ENCODE results near the gene NUBP1.

NUBP1 gene

DNA sequence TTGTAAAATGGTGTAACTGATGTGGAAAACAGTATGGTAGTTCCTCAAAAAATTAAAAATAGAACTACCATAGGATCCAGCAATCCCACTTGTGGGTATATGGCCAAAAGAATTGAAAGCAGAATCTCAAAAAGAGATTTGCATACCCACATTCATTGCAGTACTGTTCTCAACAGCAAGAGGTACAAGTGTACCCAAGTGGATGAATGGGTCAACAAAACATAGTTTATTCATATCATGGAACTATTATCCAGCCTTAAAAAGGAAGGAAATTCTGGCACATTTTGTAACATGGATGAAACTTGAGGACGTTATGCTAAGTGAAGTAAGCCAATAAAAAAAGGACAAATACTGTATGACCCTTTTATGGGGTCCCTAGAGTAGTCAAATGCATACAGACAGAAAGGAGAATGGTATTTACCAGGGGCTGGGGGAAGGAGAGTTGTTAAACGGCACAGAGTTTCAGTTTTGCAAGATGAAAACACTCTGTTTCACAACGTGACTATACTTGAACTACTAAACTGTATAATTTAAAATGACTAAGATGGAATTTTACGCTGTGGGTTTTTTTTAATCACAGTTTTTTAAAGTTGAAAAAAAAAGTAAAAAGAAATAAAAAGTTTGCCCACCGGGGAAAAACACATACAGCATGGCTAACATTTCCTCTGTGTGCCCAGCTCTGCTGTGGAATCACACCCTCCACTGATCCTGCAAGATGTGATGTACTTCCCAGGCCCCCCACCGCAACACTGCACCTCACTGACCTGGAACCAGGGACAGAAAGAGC is 68.9 kb downstream of the NUBP1 start:
- TF ChIP-seq GATA3 (IDR thresholded peaks at IDR 0.05; ENCODE audit: low read depth, low read length): no peak
- no peak for TF ChIP-seq GATA2 (IDR thresholded peaks at IDR 0.05; ENCODE audit: low read depth, low read length)

DNA sequence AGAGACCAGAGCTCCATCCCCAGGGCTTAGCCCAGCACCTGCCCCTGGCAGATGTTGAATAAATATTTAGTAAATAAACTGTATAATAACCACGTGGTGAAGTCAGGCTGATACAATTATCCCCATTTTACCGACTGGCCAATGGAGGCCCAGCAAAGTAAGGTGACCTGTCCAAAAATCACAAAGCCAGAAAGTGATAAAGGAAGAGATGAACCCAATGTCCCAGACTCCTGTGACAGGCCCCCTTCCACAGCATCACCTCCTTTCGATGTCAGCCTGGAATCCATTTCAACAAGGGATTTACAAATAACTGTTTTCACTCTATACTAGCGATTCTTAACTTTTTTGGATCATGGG is 69.4 kb downstream of the NUBP1 start:
- TF ChIP-seq GATA3 (IDR thresholded peaks at IDR 0.05; ENCODE audit: low read depth, low read length): no peak
- TF ChIP-seq GATA2 (IDR thresholded peaks at IDR 0.05; ENCODE audit: low read depth, low read length): no peak

DNA sequence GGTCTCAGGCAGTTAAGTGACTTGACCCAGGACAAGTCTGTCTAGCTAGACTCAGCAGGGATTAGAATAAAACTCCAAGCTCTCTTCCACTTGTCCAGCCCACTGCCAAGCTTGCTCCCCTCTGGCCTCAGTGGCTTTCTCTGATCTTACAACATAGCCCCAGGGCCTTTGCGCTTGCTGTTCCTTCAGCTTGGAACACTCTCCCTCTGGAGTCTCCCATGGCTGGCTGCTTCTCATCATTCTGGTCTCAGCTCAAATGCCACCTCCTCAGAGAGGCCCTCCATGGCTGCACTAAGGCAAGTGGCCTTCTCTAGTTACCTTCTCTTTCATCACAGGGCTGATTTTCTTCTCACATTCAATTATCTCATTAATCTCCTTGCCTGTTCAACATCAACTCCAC is 73.9 kb downstream of the NUBP1 start:
- no peak for TF ChIP-seq GATA2 (IDR thresholded peaks at IDR 0.05; ENCODE audit: low read depth, low read length)
- TF ChIP-seq GATA3 (IDR thresholded peaks at IDR 0.05; ENCODE audit: low read depth, low read length): no peak

DNA sequence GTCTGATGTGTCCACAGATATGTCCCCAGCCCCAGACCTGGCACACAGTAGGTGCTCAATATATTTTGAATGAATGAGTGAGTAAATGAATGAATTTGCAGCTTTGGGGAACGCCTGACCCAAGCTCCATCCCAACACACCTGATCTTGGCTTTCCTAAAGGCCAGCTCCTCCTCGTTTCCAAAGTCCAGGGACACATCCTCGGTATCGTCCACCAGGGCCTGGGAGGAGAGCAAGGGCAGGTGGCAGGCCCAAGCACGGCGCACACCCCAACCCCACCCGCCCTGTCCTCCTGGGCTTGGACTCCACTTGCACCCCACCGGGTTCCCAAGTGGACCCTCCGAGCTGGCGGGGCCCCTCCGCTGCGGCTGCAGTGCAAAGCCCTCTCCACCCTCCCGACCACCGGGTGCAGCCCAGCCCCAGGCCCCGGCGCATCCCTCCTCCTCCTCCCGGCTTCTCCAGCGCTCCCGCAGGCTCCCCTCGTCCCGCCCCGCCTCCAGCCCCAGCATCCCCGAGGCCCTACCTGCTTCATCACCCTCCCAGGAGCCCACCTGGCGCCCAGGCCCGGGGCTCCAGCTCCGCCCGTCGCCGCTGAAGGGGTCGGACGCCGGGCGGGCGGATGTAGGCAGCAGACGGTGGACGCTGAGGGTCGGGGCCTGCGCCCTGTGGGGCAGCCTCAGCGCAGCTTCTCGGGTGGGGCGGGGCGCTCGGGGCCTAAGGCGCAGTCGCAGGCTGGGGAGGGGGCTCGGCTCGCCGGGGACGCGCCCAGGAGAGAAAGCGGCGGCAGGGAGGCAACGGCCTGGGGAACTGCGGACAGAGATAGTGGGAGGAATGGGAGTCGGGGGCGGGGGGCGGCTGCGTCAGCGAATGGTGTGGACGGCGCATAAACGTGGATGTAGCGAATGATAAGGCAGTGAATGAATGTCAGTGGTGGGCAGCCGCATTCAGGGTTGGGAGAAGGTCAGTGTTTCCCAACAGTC is 74.6 kb downstream of the NUBP1 start, which contains the start of gene TVP23A:
TSS of gene TVP23A (minus strand) at position 832 of the 979 bp plus-strand sequence. CDS start at position 531, 301 bp downstream.
- 0 out of 2 replicates have a peak, but pooled peaks have one; percentile 36 for TF ChIP-seq GATA2 (IDR thresholded peaks at IDR 0.05; ENCODE audit: low read depth, low read length)
- no peak for TF ChIP-seq GATA3 (IDR thresholded peaks at IDR 0.05; ENCODE audit: low read depth, low read length)
